Stomach (tissue), 9 donors: Measurements from ENCODE around the gene TRAPPC13. TPM values are rescaled to one million over a fixed set of nuclear protein-coding genes. Genes with fewer than 3 reads are reported as not detected.

Source experiments
- DNase-seq, 2 donors: peaks; one replicate each; pipeline versions ENCODE4 v3.0.0 to v3.0.0-alpha.2; 2013 to 2019
- H3K27ac ChIP-seq, 5 donors: fragments of 200-600 bp in 4 of 5; sonication (generic) in 4 of 5; one replicate each; pipeline ENCODE4 v1.5.1; 2013 to 2019; ENCODE audit warnings: mild to moderate bottlenecking in 1 of 5, moderate library complexity in 1 of 5
- H3K27me3 ChIP-seq, 3 donors: fragments of 200-600 bp; sonication (generic); one replicate each; pipeline ENCODE4 v1.5.1; 2017 to 2019; ENCODE audit warnings: mixed run types in 1 of 3
- H3K36me3 ChIP-seq, 4 donors: fragments of 200-600 bp; sonication (generic); 1 replicate in 3 of 4; 2 replicates in 1 of 4; pipeline ENCODE4 v1.5.1; 2016 to 2019
- H3K4me1 ChIP-seq, 4 donors: fragments of 200-600 bp; sonication (generic); one replicate each; pipeline ENCODE4 v1.5.1; 2016 to 2019
- H3K4me3 ChIP-seq, 4 donors: fragments of 200-600 bp; sonication (generic) in 3 of 4; one replicate each; pipeline ENCODE4 v1.5.1; 2016 to 2019; ENCODE audit warnings: mild to moderate bottlenecking in 1 of 4
- H3K9me3 ChIP-seq, 4 donors: fragments of 200-600 bp; sonication (generic); one replicate each; pipeline ENCODE4 v1.5.1; 2016 to 2019
- EP300 ChIP-seq: sonication (generic); formaldehyde crosslinking; IDR thresholded peaks from one replicate; pipeline ENCODE4 v1.6.1; 2017; ENCODE audit warnings: antibody characterized with exemption
- POLR2A ChIP-seq, 4 donors: fragments of 450-650 bp; IDR thresholded peaks; one replicate each; pipeline ENCODE4 v1.6.1; 2016; ENCODE audit warnings: antibody characterized with exemption in 4 of 4, control low read depth in 2 of 4, mild to moderate bottlenecking in 1 of 4, moderate library complexity in 1 of 4
- POLR2AphosphoS5 ChIP-seq, 3 donors: sonication (generic); formaldehyde crosslinking; IDR thresholded peaks; one replicate each; pipeline ENCODE4 v1.6.1; 2016; ENCODE audit warnings: antibody characterized with exemption in 3 of 3
- WGBS, 5 donors: extraction: QIAGEN DNeasy Blood & Tissue Kit in 3 of 5; methylation state at CpG; one replicate each; pipeline versions ENCODE4 v1.1.5 to v1.1.7; 2013 to 2018; 5-methylcytosine and 5-hydroxymethylcytosine counted together
- intact Hi-C: fragments of 100-400 bp; cut with DNase I; formaldehyde crosslinking; loops from one replicate; pipeline ENCODE4 v1.15.1; 2023; ENCODE audit warnings: low total_unique reads
- polyA plus RNA-seq, 3 donors: library from polyadenylated mRNA; stranded (reverse); fragments of 200-250 nt; gene quantifications; one replicate each; pipeline ENCODE4 v1.2.3, GENCODE V29; 2013
- total RNA-seq, 5 donors: library from RNA; depleted of rRNA; stranded (reverse); fragments of >200 nt; gene quantifications; one replicate each; pipeline versions ENCODE4 v1.1.0 to v1.2.3, GENCODE V29; 2014 to 2016
- TF ChIP-seq, protein P1 (sequence below), 7 experiments: fragments of 450-650 bp in 4 of 7; fragments of 200-600 bp in 3 of 7; sonication (generic) in 3 of 7; IDR thresholded peaks; one replicate each; pipeline ENCODE4 v1.5.1; 2016 to 2019; ENCODE audit warnings: antibody characterized with exemption in 7 of 7, control low read depth in 2 of 7, mild to moderate bottlenecking in 1 of 7
- donor health status: healthy with polysubstance abuse.
- donor health status: Bipolar disorder and iron deficiency.
- donor health status: healthy.

Gene TRAPPC13
- total and polyA plus RNA-seq, 8 donors: 8.2 to 42.8 (median 12.3) TPM

DNA sequence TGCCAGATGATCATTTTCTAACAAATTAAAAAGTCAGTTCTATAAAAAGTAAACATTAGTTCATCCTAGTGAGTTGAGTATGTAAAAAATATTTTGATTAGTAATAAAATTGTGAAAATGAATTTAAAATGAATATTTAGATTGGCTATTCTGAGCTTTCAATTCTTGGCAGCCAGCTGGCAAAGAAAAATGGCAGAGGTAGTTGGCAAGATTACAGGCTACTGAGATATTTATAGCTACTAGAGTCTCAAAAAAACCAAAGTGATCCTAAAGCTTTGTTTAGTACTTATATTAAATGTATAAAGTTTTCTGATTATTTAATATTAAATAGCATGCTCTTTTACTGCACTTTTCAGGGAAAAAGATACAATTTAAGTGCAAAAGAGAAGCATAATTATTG, 72.1 kb downstream of the TRAPPC13 start:
- Histone ChIP-seq H3K36me3 (peaks cover 0 to 23% (median 11%) of the 10 kb centered on the region in 4 donors), H3K27me3 (no peaks in the 10 kb centered on the region), H3K4me1 (peaks cover 0 to 8% (median 5%) of the 10 kb centered on the region in 4 donors), H3K9me3 (no peaks in the 10 kb centered on the region), H3K27ac (no peak overlapping the region), H3K4me3 (no peak overlapping the region)
- TF ChIP-seq, protein P1, sequence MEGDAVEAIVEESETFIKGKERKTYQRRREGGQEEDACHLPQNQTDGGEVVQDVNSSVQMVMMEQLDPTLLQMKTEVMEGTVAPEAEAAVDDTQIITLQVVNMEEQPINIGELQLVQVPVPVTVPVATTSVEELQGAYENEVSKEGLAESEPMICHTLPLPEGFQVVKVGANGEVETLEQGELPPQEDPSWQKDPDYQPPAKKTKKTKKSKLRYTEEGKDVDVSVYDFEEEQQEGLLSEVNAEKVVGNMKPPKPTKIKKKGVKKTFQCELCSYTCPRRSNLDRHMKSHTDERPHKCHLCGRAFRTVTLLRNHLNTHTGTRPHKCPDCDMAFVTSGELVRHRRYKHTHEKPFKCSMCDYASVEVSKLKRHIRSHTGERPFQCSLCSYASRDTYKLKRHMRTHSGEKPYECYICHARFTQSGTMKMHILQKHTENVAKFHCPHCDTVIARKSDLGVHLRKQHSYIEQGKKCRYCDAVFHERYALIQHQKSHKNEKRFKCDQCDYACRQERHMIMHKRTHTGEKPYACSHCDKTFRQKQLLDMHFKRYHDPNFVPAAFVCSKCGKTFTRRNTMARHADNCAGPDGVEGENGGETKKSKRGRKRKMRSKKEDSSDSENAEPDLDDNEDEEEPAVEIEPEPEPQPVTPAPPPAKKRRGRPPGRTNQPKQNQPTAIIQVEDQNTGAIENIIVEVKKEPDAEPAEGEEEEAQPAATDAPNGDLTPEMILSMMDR (IDR thresholded peaks at IDR 0.05): no peak
- TF ChIP-seq EP300: no peak
- TF ChIP-seq POLR2A (IDR thresholded peaks at IDR 0.05): no peak
- TF ChIP-seq POLR2AphosphoS5 (IDR thresholded peaks at IDR 0.05): no peak
- intact Hi-C loops: no loop called here
- no peak for DNase-seq

DNA sequence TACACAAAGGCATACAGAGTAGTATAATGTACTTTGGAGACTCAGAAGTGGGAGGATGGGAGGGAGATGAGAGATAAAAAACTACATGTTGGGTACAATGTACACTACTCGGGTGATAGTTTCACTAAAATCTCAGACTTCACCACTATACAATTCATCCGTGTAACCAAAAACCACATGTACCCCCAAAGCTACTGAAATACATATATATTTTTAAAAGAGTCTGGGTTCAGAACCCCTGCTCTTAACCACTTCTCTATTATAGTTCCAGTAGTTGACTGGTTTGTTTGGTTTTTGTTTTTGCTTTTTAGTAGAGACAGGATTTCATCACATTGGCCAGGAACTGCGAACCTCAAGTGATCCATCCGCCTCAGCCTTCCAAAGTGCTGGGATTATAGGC, 74.5 kb downstream of the TRAPPC13 start:
- peaks cover 0 to 8% (median 5%) of the 10 kb centered on the region in 4 donors for H3K4me1 ChIP-seq
- H3K27ac ChIP-seq: no peak overlapping the region
- H3K36me3 ChIP-seq: peaks cover under 1 to 44% (median 23%) of the 10 kb centered on the region in 4 donors
- H3K9me3 ChIP-seq: no peaks in the 10 kb centered on the region
- no peak overlapping the region for H3K4me3 ChIP-seq
- intact Hi-C loops: no loop called here
- TF ChIP-seq POLR2AphosphoS5 (IDR thresholded peaks at IDR 0.05): no peak
- no peaks in the 10 kb centered on the region for H3K27me3 ChIP-seq
- DNase-seq: peak in 1 of 2 donors; percentile 28
- WGBS, 5 donors: 48 to 75% (median 57%) methylated on average over 4 of the region's 4 CpGs

DNA sequence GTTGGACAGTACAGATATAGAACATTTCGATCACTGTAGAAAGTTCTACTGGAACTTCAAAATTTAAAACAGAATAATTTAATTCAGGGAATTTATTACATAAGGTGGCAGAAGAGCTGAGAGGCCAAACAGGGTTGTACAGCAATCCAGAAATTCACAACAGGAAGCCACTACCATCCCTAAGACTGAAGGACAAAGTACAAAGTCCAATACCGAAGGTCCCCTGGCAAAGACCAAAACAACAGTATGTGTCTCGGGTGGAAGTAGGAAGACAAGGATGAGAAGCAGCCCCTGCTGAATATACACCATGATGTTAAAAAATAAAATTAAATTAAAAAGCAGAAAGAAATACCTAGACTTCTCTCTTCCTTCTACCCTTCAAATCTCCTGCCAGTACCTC, 77.2 kb downstream of the TRAPPC13 start:
- TF ChIP-seq, protein P1 (IDR thresholded peaks at IDR 0.05): no peak
- no peak for TF ChIP-seq POLR2A (IDR thresholded peaks at IDR 0.05)
- no peak for TF ChIP-seq EP300
- no peak for TF ChIP-seq POLR2AphosphoS5 (IDR thresholded peaks at IDR 0.05)
- intact Hi-C loops: no loop called here
- 89 to 98% (median 95%) methylated on average over 3 of the region's 3 CpGs for WGBS, 5 donors
- Histone ChIP-seq H3K36me3 (peaks cover 0 to 41% (median 37%) of the 10 kb centered on the region in 4 donors), H3K27ac (no peak overlapping the region), H3K27me3 (no peaks in the 10 kb centered on the region), H3K4me1 (peaks cover 0 to 4% (median under 1%) of the 10 kb centered on the region in 4 donors), H3K9me3 (no peaks in the 10 kb centered on the region), H3K4me3 (no peak overlapping the region)
- no peak for DNase-seq

DNA sequence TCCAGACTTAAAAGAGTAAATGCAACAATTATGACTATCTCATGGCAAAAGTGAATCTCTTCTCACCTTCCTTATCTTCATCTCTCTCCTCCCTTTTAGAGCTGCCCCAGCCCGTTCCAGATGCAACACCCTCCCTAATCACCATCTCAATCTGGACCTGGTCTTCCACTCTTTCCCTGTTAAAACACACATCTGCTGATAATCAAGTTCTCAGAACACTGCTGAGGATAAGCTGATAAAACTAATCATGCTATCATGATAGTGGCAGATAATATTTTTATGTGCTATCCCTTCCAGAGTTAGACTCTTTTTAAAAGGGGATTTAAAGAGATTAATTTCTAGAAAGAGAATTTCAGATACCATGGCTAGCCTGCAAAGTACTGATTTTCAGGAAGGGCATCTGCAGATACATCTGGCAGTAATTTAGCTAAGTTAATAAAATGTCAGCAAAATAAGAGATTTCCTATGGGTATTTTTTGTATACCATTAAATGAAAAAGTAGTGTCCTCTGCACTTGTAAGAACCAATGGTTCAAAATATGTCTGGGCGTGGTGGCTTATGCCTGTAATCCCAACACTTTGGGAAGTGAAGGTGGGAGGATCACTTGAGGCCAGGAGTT, 79.9 kb downstream of the TRAPPC13 start:
- intact Hi-C loops: no loop called here
- DNase-seq: no peak
- WGBS, 5 donors: 74 to 90% (median 85%) methylated on average over 2 of the region's 2 CpGs
- Histone ChIP-seq H3K27me3 (no peaks in the 10 kb centered on the region), H3K4me1 (peaks cover 0 to 4% (median 0%) of the 10 kb centered on the region in 4 donors), H3K27ac (no peak overlapping the region), H3K4me3 (no peak overlapping the region), H3K9me3 (no peaks in the 10 kb centered on the region), H3K36me3 (peaks cover 0 to 54% (median 41%) of the 10 kb centered on the region in 4 donors)
- TF ChIP-seq EP300 (no peak), POLR2A (IDR thresholded peaks at IDR 0.05) (no peak), POLR2AphosphoS5 (IDR thresholded peaks at IDR 0.05) (no peak)
- TF ChIP-seq, protein P1 (IDR thresholded peaks at IDR 0.05): no peak

DNA sequence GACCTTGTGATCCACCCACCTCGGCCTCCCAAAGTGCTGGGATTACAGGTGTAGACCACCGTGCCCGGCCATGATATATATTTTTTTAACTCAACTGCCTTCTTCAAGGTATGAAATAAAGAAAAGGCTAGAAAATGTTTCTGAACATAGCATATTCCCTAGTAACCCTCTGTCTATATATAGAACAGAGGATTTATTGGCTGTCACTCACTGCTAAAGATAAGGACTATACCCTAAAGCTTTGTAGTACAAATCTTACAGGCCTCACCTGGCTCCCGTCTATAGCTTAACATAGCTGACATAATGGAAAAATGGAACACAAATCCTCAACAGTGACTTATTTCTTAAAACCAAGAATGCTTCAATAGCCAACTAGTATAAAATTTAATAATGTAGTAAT, 82.8 kb downstream of the TRAPPC13 start:
- 93 to 97% (median 95%) methylated on average over 4 of the region's 4 CpGs for WGBS, 5 donors

More for the DNA sequence above, 82.8 kb downstream of the TRAPPC13 start:
- no peaks in the 10 kb centered on the region for H3K27me3 ChIP-seq
- DNase-seq: no peak
- H3K4me1 ChIP-seq: no peaks in the 10 kb centered on the region
- intact Hi-C loops: no loop called here
- H3K9me3 ChIP-seq: no peaks in the 10 kb centered on the region
- H3K36me3 ChIP-seq: peaks cover 0 to 55% (median 49%) of the 10 kb centered on the region in 4 donors
- no peak overlapping the region for H3K27ac ChIP-seq
- H3K4me3 ChIP-seq: no peak overlapping the region
- TF ChIP-seq EP300 (no peak), POLR2A (IDR thresholded peaks at IDR 0.05) (no peak), POLR2AphosphoS5 (IDR thresholded peaks at IDR 0.05) (no peak)
- TF ChIP-seq, protein P1 (IDR thresholded peaks at IDR 0.05): no peak
